Activated T-helper 2 cell treated with anti-CD3 and anti-CD28 coated beads, Interferon-gamma antibody, Interleukin-2, Interleukin-4, amounts not matched to agents 10 μg/mL and 5 μg/mL and 100 μg/mL, durations not matched to agents 14 hours and 24 hours and 36 hours (primary cell): ENCODE results near the gene ACSL6. TPM values are rescaled to one million over a fixed set of nuclear protein-coding genes. Genes with fewer than 3 reads are reported as not detected.
A peak's percentile ranks its signal among the peaks of the same experiment; 100 is the strongest.

ENCODE experiments used
- DNase-seq: peaks from one replicate; pipeline ENCODE4 v3.0.0; 2021; ENCODE audit warnings: low spot score
- H3K27ac Mint-ChIP-seq: one replicate; pipeline ENCODE4 v1.8.0; 2021; ENCODE audit warnings: mixed read lengths
- H3K27me3 Mint-ChIP-seq: one replicate; pipeline ENCODE4 v1.8.0; 2021; ENCODE audit warnings: low read depth, mixed read lengths
- H3K36me3 Mint-ChIP-seq: one replicate; pipeline ENCODE4 v1.8.0; 2021; ENCODE audit warnings: low read depth, mixed read lengths
- H3K4me1 Mint-ChIP-seq: one replicate; pipeline ENCODE4 v1.8.0; 2021; ENCODE audit warnings: low read depth, mixed read lengths
- H3K4me3 Mint-ChIP-seq: one replicate; pipeline ENCODE4 v1.8.0; 2021; ENCODE audit warnings: low read depth, mild to moderate bottlenecking, moderate library complexity, mixed read lengths
- H3K9me3 Mint-ChIP-seq: one replicate; pipeline ENCODE4 v1.8.0; 2021; ENCODE audit warnings: mixed read lengths
- intact Hi-C: fragments of 100-400 bp; cut with micrococcal nuclease; formaldehyde crosslinking; loops from one replicate; pipeline ENCODE4 v1.15.1; 2023
- total RNA-seq: library from RNA; stranded (reverse); gene quantifications from 2 replicates; pipeline ENCODE4 v1.2.3, GENCODE V29; 2022

ACSL6 gene
- total RNA-seq, 1 donor from 2014 or later: 27.7 TPM

GRCh38 chr5:131987251-131987650, 24.2 kb downstream of the ACSL6 start:
- H3K27me3 Mint-ChIP-seq: peaks cover 4% of the 10 kb centered on the region
- H3K36me3 Mint-ChIP-seq: peaks cover 4% of the 10 kb centered on the region
- no peaks in the 10 kb centered on the region for H3K9me3 Mint-ChIP-seq
- H3K27ac Mint-ChIP-seq: no peak overlapping the region
- no peak overlapping the region for H3K4me3 Mint-ChIP-seq
- H3K4me1 Mint-ChIP-seq: peaks cover 5% of the 10 kb centered on the region
- no peak for DNase-seq
- intact Hi-C loops: no loop called here

GRCh38 chr5:131986161-131986912, 25.1 kb downstream of the ACSL6 start:
- Mint-ChIP-seq H3K4me3 (no peak overlapping the region), H3K36me3 (peaks cover 4% of the 10 kb centered on the region), H3K27ac (no peak overlapping the region)

GRCh38 chr5:131984956-131985665, 26.3 kb downstream of the ACSL6 start:
- Mint-ChIP-seq H3K27me3 (peaks cover 12% of the 10 kb centered on the region), H3K4me3 (no peak overlapping the region), H3K4me1 (peaks cover 5% of the 10 kb centered on the region), H3K9me3 (no peaks in the 10 kb centered on the region), H3K27ac (no peak overlapping the region), H3K36me3 (peaks cover 4% of the 10 kb centered on the region)
- intact Hi-C loops: no loop called here
- no peak for DNase-seq

More at GRCh38 chr5:131986161-131986912, 25.1 kb downstream of the ACSL6 start:
- no peaks in the 10 kb centered on the region for H3K9me3 Mint-ChIP-seq
- H3K27me3 Mint-ChIP-seq: peaks cover 5% of the 10 kb centered on the region
- no peak for DNase-seq
- intact Hi-C loops: no loop called here
- peaks cover 5% of the 10 kb centered on the region for H3K4me1 Mint-ChIP-seq

- peaks cover 13% of the 10 kb centered on the region for H3K27me3 Mint-ChIP-seq
- no peak overlapping the region for H3K4me3 Mint-ChIP-seq
- DNase-seq: no peak
- no peaks in the 10 kb centered on the region for H3K9me3 Mint-ChIP-seq
- H3K4me1 Mint-ChIP-seq: peaks cover 5% of the 10 kb centered on the region
- intact Hi-C loops: no loop called here
- no peak overlapping the region for H3K27ac Mint-ChIP-seq
- H3K36me3 Mint-ChIP-seq: peaks cover 4% of the 10 kb centered on the region
These were observed 28.1 kb downstream of the ACSL6 start for GRCh38 chr5:131983244-131983771.

GRCh38 chr5:131981516-131981915, 29.9 kb downstream of the ACSL6 start:
- Mint-ChIP-seq H3K27me3 (peaks cover 17% of the 10 kb centered on the region), H3K27ac (no peak overlapping the region), H3K36me3 (peaks cover 4% of the 10 kb centered on the region), H3K4me3 (no peak overlapping the region), H3K4me1 (peaks cover 5% of the 10 kb centered on the region), H3K9me3 (no peaks in the 10 kb centered on the region)
- DNase-seq: no peak
- intact Hi-C loops: no loop called here

GRCh38 chr5:131980696-131981095, 30.8 kb downstream of the ACSL6 start:
- Mint-ChIP-seq H3K27ac (no peak overlapping the region), H3K4me3 (no peak overlapping the region)
- no peak for DNase-seq

DNA sequence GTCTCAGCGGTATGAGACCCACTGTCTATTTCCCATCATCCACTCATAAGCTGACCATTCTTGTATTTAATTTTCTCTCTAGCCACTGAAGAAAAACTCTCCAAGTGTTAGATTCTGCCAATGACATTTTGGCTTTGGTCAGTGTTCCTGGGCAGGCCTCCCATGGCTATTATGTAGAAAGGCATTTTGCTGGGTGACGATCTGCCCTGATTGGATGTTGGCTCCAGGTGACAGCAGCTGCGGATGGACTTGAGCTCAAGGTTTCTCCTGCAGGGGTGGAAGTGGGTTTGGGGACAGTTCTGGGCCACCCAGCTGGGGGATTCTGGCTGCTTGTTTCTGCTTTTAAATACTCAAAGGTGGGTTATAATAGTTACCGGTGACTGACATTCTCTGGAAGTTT, 31.6 kb downstream of the ACSL6 start:
- Mint-ChIP-seq H3K4me3 (no peak overlapping the region), H3K27me3 (peaks cover 17% of the 10 kb centered on the region), H3K36me3 (no peaks in the 10 kb centered on the region), H3K27ac (no peak overlapping the region), H3K4me1 (peaks cover 16% of the 10 kb centered on the region), H3K9me3 (no peaks in the 10 kb centered on the region)
- DNase-seq: no peak
- intact Hi-C loops: no loop called here

More at GRCh38 chr5:131980696-131981095, 30.8 kb downstream of the ACSL6 start:
- Mint-ChIP-seq H3K36me3 (peaks cover under 1% of the 10 kb centered on the region), H3K9me3 (no peaks in the 10 kb centered on the region), H3K4me1 (peaks cover 7% of the 10 kb centered on the region), H3K27me3 (peaks cover 17% of the 10 kb centered on the region)
- intact Hi-C loops: no loop called here

DNA sequence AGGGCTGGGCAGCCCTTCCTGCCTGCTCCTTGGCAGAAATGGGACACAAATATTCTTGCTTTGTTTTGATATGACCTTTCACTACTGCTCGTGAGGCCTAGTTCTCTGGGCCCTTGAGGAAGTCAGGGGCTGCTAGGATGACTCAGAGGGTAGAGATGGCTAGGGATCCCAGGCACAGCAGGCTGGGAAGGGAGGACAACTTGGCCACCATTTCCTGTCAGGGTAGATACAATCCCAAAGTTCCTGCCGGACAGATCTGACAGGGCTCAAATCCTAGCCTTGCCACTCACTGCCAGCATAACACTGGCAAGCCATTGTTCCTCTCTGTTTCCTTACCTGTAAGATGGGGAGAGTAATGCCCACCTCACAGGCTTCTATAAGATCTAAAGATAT, 34.2 kb downstream of the ACSL6 start:
- Mint-ChIP-seq H3K27me3 (peaks cover 13% of the 10 kb centered on the region), H3K27ac (no peak overlapping the region), H3K4me3 (no peak overlapping the region), H3K4me1 (peaks cover 17% of the 10 kb centered on the region), H3K36me3 (no peaks in the 10 kb centered on the region), H3K9me3 (no peaks in the 10 kb centered on the region)
- intact Hi-C loops: no loop called here
- no peak for DNase-seq

DNA sequence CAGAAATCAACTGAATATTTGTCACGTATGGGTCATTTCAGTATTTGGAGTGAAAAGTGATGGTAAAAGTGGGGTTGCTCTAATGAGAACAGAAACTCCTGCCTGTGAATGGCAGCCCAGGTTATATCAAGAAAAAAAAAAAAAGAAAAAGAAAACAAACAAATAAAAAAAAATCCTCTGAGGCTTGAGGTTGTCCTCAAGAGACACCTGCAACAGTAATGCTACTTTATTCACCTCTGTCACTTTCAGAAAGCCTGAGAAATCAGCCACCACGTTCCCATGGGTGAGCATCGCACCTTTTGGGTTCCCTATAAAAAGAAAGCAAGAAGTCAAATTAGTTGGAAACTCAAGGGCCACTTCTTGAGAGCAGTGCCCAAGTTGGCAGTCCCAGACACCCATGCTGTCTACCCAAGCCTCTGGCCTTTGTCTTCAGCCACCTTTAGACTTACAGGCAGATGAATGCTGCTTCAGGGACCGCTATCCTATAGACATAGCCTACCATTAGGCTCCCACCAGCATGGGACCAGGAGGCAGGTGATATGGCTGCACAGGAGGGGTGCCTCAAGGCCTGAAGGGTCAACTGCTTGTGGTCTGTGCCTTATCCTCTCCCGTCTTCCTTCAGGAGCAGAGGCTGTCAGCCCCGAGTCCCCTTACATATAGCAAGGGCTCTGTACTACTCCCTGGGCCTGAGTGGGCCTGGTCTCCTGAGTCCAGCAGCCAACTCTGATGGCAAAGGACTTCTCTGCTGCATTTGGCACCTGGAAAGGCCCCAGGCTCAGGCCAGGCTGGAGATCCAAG, 34.8 kb downstream of the ACSL6 start:
- Mint-ChIP-seq H3K4me3 (no peak overlapping the region), H3K27ac (no peak overlapping the region), H3K4me1 (peaks cover 17% of the 10 kb centered on the region), H3K9me3 (no peaks in the 10 kb centered on the region), H3K36me3 (no peaks in the 10 kb centered on the region), H3K27me3 (peaks cover 13% of the 10 kb centered on the region)
- no peak for DNase-seq
- intact Hi-C loops: no loop called here

GRCh38 chr5:131974956-131975726, 36.3 kb downstream of the ACSL6 start:
- no peak for DNase-seq
- Mint-ChIP-seq H3K27ac (peak overlapping the region; percentile 69), H3K4me1 (peaks cover 17% of the 10 kb centered on the region), H3K9me3 (no peaks in the 10 kb centered on the region), H3K4me3 (peak overlapping the region; percentile 46), H3K36me3 (no peaks in the 10 kb centered on the region), H3K27me3 (peaks cover 5% of the 10 kb centered on the region)
- intact Hi-C loops: no loop called here

GRCh38 chr5:131974622-131974955, 36.9 kb downstream of the ACSL6 start:
- intact Hi-C loops: no loop called here
- H3K9me3 Mint-ChIP-seq: no peaks in the 10 kb centered on the region
- H3K4me1 Mint-ChIP-seq: peaks cover 17% of the 10 kb centered on the region
- H3K27me3 Mint-ChIP-seq: peaks cover 5% of the 10 kb centered on the region
- DNase-seq: no peak
- H3K36me3 Mint-ChIP-seq: no peaks in the 10 kb centered on the region
- H3K27ac Mint-ChIP-seq: peak overlapping the region; percentile 69
- peak overlapping the region; percentile 46 for H3K4me3 Mint-ChIP-seq

- Mint-ChIP-seq H3K27me3 (peaks cover 5% of the 10 kb centered on the region), H3K4me3 (no peak overlapping the region), H3K36me3 (no peaks in the 10 kb centered on the region), H3K9me3 (no peaks in the 10 kb centered on the region), H3K27ac (no peak overlapping the region), H3K4me1 (peaks cover 17% of the 10 kb centered on the region)
- DNase-seq: no peak
- intact Hi-C loops: no loop called here
These were observed 37.4 kb downstream of the ACSL6 start for GRCh38 chr5:131974016-131974415.
